Measurements from ENCODE around the gene COPS3.

- no peak for TF ChIP-seq CTCF (IDR thresholded peaks at IDR 0.05 in 2 of 3, conservative IDR thresholded peaks at IDR 0.05 in 1 of 3; ENCODE audit: insufficient read depth in 2 of 3, low read depth in 1 of 3, low read length in 3 of 3)
- TF ChIP-seq JUN (IDR thresholded peaks at IDR 0.05; ENCODE audit: borderline replicate concordance, low read depth, low read length), result no peak
- no peak for TF ChIP-seq JUN (CRISPR knock-in tag; IDR thresholded peaks at IDR 0.05; ENCODE audit: borderline replicate concordance)
- TF ChIP-seq HDAC2 (IDR thresholded peaks at IDR 0.05), result no peak
- TF ChIP-seq ZNF445 (CRISPR knock-in tag; IDR thresholded peaks at IDR 0.05; ENCODE audit: low read depth), result no peak
- no peak for TF ChIP-seq BRF1 (IDR thresholded peaks at IDR 0.05; ENCODE audit: borderline replicate concordance, extremely low read depth, insufficient read length)
- TF ChIP-seq HDAC6 (IDR thresholded peaks at IDR 0.05; ENCODE audit: low read depth, low read length), result no peak
- no peak for TF ChIP-seq POLR2A (conservative IDR thresholded peaks at IDR 0.05)
- no peak for TF ChIP-seq SREBF1 (IDR thresholded peaks at IDR 0.05; ENCODE audit: borderline replicate concordance, low read depth, low read length)
- no peak for TF ChIP-seq ETV6 (IDR thresholded peaks at IDR 0.05; ENCODE audit: borderline replicate concordance in 1 of 2, low read depth in 2 of 2, low read length in 1 of 2)
- no peak for TF ChIP-seq ETV6 (CRISPR knock-in tag; IDR thresholded peaks at IDR 0.05; ENCODE audit: borderline replicate concordance)
- no peak for TF ChIP-seq ZNF146 (CRISPR knock-in tag; IDR thresholded peaks at IDR 0.05; ENCODE audit: unreplicated experiment)
- TF ChIP-seq SIN3A (IDR thresholded peaks at IDR 0.05; ENCODE audit: borderline replicate concordance in 2 of 2, control insufficient read depth in 1 of 2, low read depth in 2 of 2, low read length in 2 of 2), result no peak
- TF ChIP-seq HCFC1 (IDR thresholded peaks at IDR 0.05; ENCODE audit: low read depth, low read length), result no peak
- TF ChIP-seq TSC22D4 (tag; IDR thresholded peaks at IDR 0.05), result no peak
- no peak for TF ChIP-seq YY1 (IDR thresholded peaks at IDR 0.05; ENCODE audit: borderline replicate concordance in 1 of 3, control insufficient read depth in 1 of 3, extremely low read depth in 1 of 3, insufficient read depth in 3 of 3, insufficient read length in 1 of 3, insufficient replicate concordance in 2 of 3, low read depth in 1 of 3, low read length in 2 of 3)
Observed at GRCh38 chr17:17221329-17221728, 59.7 kb downstream of the COPS3 start.

Measured in K562 (cell line).